ENCODE measurements around the gene MON1A. TPM values are rescaled to one million over a fixed set of nuclear protein-coding genes. Genes with fewer than 3 reads are reported as not detected.

MON1A gene
- total RNA-seq: 10 to 100 TPM in 1 of 2 donors, 1 to 10 TPM in 1; 7.0 to 12.3 TPM
- polyA plus RNA-seq: 10 to 100 TPM in 1 of 2 donors, 1 to 10 TPM in 1; 8.5 to 10.3 TPM
- long read RNA-seq, donor 1, partial matches to known transcripts: 0 of 3 reads
- long read RNA-seq, donor 1, other reads (novel, unspliced or antisense): 0 of 3 reads
- long read RNA-seq, donor 2: 0 reads
- long read RNA-seq, donor 3, partial matches to known transcripts: 123 of 126 reads
- long read RNA-seq, donor 3, other reads (novel, unspliced or antisense): 0 of 126 reads
- long read RNA-seq, donor 4, partial matches to known transcripts: 0 of 1 reads
- long read RNA-seq, donor 4, other reads (novel, unspliced or antisense): 0 of 1 reads
- long read RNA-seq, donor 5, partial matches to known transcripts: 0 of 6 reads
- long read RNA-seq, donor 5, other reads (novel, unspliced or antisense): 0 of 6 reads

- Histone ChIP-seq H3K27me3 (ENCODE audit: control insufficient read depth in 3 of 3, insufficient read depth in 3 of 3, low read length in 2 of 3) (no peaks in the 10 kb centered on the region), H3K9ac (ENCODE audit: insufficient read depth in 1 of 2, low read length in 2 of 2) (peak within 1 kb of the TSS; percentile 6 to 82), H3K27ac (ENCODE audit: low read depth in 1 of 2, low read length in 1 of 2) (peak within 1 kb of the TSS; percentile 83 to 84), H3K4me1 (ENCODE audit: control insufficient read depth in 5 of 5, insufficient read depth in 5 of 5, low read length in 5 of 5) (peaks cover 0 to 9% (median 4%) of the 10 kb centered on the region in 5 donors), H3K36me3 (ENCODE audit: control insufficient read depth in 4 of 4, insufficient read depth in 4 of 4, low read length in 4 of 4) (no peaks in the 10 kb centered on the region), H3K9me3 (ENCODE audit: control insufficient read depth in 4 of 4, insufficient read depth in 3 of 4, low read length in 3 of 4) (no peaks in the 10 kb centered on the region), H3K4me3 (peak within 1 kb of the TSS; percentile 71)
- TF ChIP-seq CTCF (IDR thresholded peaks at IDR 0.05; ENCODE audit: control extremely low read depth, extremely low read depth): no peak
- DNase-seq: peak; percentile 94 to 96 (median 95)
- 2% methylated on average over 56 of the region's 56 CpGs for WGBS, 2 donors
- peak; percentile 98 for ATAC-seq (ENCODE audit: insufficient read depth, low FRiP score)
Measured at GRCh38 chr3:49929291-49930167, at the start of gene MON1A. MON1A (minus strand) TSS chr3:49929811; CDS start chr3:49913346, 16,465 bp downstream.

- Histone ChIP-seq H3K4me1 (ENCODE audit: control insufficient read depth in 5 of 5, insufficient read depth in 5 of 5, low read length in 5 of 5) (no peaks in the 10 kb centered on the region), H3K36me3 (ENCODE audit: control insufficient read depth in 4 of 4, insufficient read depth in 4 of 4, low read length in 4 of 4) (peaks cover 6 to 21% (median 17%) of the 10 kb centered on the region in 4 donors), H3K9me3 (ENCODE audit: control insufficient read depth in 4 of 4, insufficient read depth in 3 of 4, low read length in 3 of 4) (no peaks in the 10 kb centered on the region), H3K9ac (ENCODE audit: insufficient read depth in 1 of 2, low read length in 2 of 2) (no peak overlapping the region), H3K4me3 (no peak overlapping the region), H3K27me3 (ENCODE audit: control insufficient read depth in 3 of 3, insufficient read depth in 3 of 3, low read length in 2 of 3) (no peaks in the 10 kb centered on the region), H3K27ac (ENCODE audit: low read depth in 1 of 2, low read length in 1 of 2) (no peak overlapping the region)
- 94 to 97% methylated on average over 2 of the region's 2 CpGs for WGBS, 2 donors
- no peak for TF ChIP-seq CTCF (IDR thresholded peaks at IDR 0.05; ENCODE audit: control extremely low read depth, extremely low read depth)
- ATAC-seq (ENCODE audit: insufficient read depth, low FRiP score) (no peak), DNase-seq (no peak)
Measured at GRCh38 chr3:49976942-49977341, 47.3 kb upstream of the MON1A start.

- no peak for TF ChIP-seq CTCF (IDR thresholded peaks at IDR 0.05; ENCODE audit: control extremely low read depth, extremely low read depth)
- H3K9ac ChIP-seq (ENCODE audit: insufficient read depth in 1 of 2, low read length in 2 of 2): no peak overlapping the region
- H3K27me3 ChIP-seq (ENCODE audit: control insufficient read depth in 3 of 3, insufficient read depth in 3 of 3, low read length in 2 of 3): no peaks in the 10 kb centered on the region
- 86 to 95% methylated on average over 10 of the region's 10 CpGs for WGBS, 2 donors
- ATAC-seq (ENCODE audit: insufficient read depth, low FRiP score) (no peak), DNase-seq (no peak)
- peaks cover 0 to 8% (median 4%) of the 10 kb centered on the region in 5 donors for H3K4me1 ChIP-seq (ENCODE audit: control insufficient read depth in 5 of 5, insufficient read depth in 5 of 5, low read length in 5 of 5)
- no peak overlapping the region for H3K4me3 ChIP-seq
- no peaks in the 10 kb centered on the region for H3K9me3 ChIP-seq (ENCODE audit: control insufficient read depth in 4 of 4, insufficient read depth in 3 of 4, low read length in 3 of 4)
- H3K36me3 ChIP-seq (ENCODE audit: control insufficient read depth in 4 of 4, insufficient read depth in 4 of 4, low read length in 4 of 4): peaks cover 2 to 12% (median 12%) of the 10 kb centered on the region in 4 donors
- no peak overlapping the region for H3K27ac ChIP-seq (ENCODE audit: low read depth in 1 of 2, low read length in 1 of 2)
Measured at GRCh38 chr3:49972656-49973055, 43.0 kb upstream of the MON1A start.

All from lung (tissue), 16 donors.